Brain microvascular endothelial cell (primary cell): Measurements from ENCODE around the gene TAS2R38.

Experiments used
- DNase-seq: peaks from one replicate; pipeline ENCODE4 v3.0.0-alpha.2; 2020
- H3K27ac ChIP-seq: fragments of 250-450 bp; sonication (Bioruptor Pico); 2 replicates; pipeline ENCODE4 v1.5.1; 2020; ENCODE audit warnings: mild to moderate bottlenecking, moderate library complexity
- H3K27me3 ChIP-seq: fragments of 250-450 bp; sonication (Bioruptor Pico); replicated peaks from 2 replicates; pipeline ENCODE4 v1.5.1; 2020; ENCODE audit warnings: mild to moderate bottlenecking
- H3K36me3 ChIP-seq: fragments of 250-450 bp; sonication (Bioruptor Pico); replicated peaks from 2 replicates; pipeline ENCODE4 v1.5.1; 2020; ENCODE audit warnings: mild to moderate bottlenecking
- H3K4me3 ChIP-seq: 2 replicates; pipeline ENCODE4 v1.5.1; 2011; ENCODE audit warnings: low read depth, mild to moderate bottlenecking, control low read depth, low read length, moderate library complexity
- in situ Hi-C: cut with HindIII; loops from 2 replicates; pipeline ENCODE4 v1.10.0; 2017; ENCODE audit warnings: low sequenced_read_pairs, low pct_ligation_motif_present
- TF ChIP-seq, protein P1 (sequence below): IDR thresholded peaks from 2 replicates; pipeline ENCODE4 v1.5.1; 2011; ENCODE audit warnings: low read depth, mild to moderate bottlenecking, moderate library complexity, low read length, control low read depth, inconsistent platforms; ENCODE audit errors: missing control alignments

TAS2R38 gene

DNA sequence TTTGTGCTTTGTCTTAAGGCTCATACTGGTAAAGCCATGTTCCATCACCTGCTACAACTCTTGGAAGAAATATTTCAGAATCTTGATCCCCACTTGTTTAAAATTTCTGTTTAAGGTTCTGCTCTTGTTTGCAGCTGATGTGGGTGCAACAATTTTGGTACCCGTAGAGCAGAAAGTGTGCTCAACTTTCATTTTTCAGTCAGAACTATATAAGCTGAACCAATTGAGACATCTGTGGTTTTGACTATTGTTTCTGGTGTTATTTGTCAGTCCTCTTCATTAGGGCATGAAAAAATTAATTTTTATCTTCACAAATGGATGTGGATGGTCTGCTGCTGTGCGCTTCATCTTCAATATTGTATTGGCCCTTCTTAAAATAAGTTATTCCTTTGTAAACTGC lies 33.0 kb upstream of the TAS2R38 start:
- Histone ChIP-seq H3K4me3 (no peak overlapping the region), H3K36me3 (no peaks in the 10 kb centered on the region), H3K27me3 (no peaks in the 10 kb centered on the region), H3K27ac (no peak overlapping the region)
- TF ChIP-seq, protein P1, sequence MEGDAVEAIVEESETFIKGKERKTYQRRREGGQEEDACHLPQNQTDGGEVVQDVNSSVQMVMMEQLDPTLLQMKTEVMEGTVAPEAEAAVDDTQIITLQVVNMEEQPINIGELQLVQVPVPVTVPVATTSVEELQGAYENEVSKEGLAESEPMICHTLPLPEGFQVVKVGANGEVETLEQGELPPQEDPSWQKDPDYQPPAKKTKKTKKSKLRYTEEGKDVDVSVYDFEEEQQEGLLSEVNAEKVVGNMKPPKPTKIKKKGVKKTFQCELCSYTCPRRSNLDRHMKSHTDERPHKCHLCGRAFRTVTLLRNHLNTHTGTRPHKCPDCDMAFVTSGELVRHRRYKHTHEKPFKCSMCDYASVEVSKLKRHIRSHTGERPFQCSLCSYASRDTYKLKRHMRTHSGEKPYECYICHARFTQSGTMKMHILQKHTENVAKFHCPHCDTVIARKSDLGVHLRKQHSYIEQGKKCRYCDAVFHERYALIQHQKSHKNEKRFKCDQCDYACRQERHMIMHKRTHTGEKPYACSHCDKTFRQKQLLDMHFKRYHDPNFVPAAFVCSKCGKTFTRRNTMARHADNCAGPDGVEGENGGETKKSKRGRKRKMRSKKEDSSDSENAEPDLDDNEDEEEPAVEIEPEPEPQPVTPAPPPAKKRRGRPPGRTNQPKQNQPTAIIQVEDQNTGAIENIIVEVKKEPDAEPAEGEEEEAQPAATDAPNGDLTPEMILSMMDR, result no peak
- DNase-seq, result no peak
- in situ Hi-C loops, result no loop called here

DNA sequence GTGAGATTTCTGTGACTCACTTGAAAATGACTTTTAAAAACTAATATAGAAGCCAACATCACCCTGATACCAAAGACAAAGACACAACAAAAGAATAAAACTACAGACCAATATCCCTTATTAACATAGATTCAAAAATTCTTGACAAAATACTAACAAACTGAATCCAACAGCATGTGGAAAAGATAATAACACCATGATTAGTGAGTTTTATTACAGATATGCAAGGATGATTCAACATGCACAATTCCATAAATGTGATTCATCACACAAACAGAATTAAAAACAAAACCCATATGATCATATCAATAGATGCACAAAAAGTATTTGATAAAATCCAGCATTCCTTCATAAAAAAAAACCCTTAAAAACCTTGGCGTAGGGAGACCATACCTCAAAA lies 28.6 kb upstream of the TAS2R38 start:
- in situ Hi-C loops, result no loop called here
- no peaks in the 10 kb centered on the region for H3K27me3 ChIP-seq
- H3K4me3 ChIP-seq, result no peak overlapping the region
- no peak overlapping the region for H3K27ac ChIP-seq
- DNase-seq, result no peak
- no peaks in the 10 kb centered on the region for H3K36me3 ChIP-seq
- TF ChIP-seq, protein P1, result no peak

- Histone ChIP-seq H3K36me3 (no peaks in the 10 kb centered on the region), H3K27ac (peak overlapping the region; percentile 51), H3K4me3 (no peak overlapping the region), H3K27me3 (no peaks in the 10 kb centered on the region)
- in situ Hi-C loops, result no loop called here
- peak; percentile 23 for DNase-seq
- TF ChIP-seq, protein P1, result no peak
Measured at GRCh38 chr7:142001163-142001874, 27.7 kb upstream of the TAS2R38 start.

- H3K27ac ChIP-seq, result no peak overlapping the region
- no peak for DNase-seq
- no peaks in the 10 kb centered on the region for H3K27me3 ChIP-seq
- no peak overlapping the region for H3K4me3 ChIP-seq
- in situ Hi-C loops, result no loop called here
- TF ChIP-seq, protein P1, result no peak
- H3K36me3 ChIP-seq, result no peaks in the 10 kb centered on the region
Measured at GRCh38 chr7:142000244-142000643, 26.7 kb upstream of the TAS2R38 start.

DNA sequence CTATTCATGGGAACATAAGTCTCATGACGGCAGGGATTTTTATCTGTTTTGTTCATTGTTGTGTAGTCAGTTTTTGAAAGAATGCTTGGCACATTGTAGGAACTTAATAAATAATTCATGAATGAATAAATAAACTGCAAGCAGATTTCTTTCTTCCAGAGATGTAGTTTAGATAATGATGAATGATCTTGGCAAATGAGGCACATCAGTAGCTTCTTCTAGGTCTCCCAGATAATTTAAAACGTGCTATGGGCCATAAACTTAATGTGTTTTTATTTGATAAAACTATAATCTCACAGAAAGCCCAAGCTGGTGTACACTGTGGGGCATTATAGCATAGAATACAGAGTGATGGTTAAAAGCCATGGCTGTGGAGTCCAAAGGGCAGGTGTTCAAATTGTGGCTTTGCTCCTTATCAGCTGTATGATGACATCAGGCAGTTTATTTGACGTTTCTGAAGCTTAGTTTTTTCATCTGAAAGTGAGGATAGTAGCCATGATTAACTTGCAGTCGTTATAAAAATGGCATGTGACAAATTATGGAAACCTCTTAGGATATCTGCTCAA lies 25.6 kb upstream of the TAS2R38 start:
- TF ChIP-seq, protein P1, result no peak
- DNase-seq, result no peak
- Histone ChIP-seq H3K36me3 (no peaks in the 10 kb centered on the region), H3K27me3 (no peaks in the 10 kb centered on the region), H3K27ac (no peak overlapping the region), H3K4me3 (no peak overlapping the region)
- in situ Hi-C loops, result no loop called here

- Histone ChIP-seq H3K27ac (no peak overlapping the region), H3K4me3 (no peak overlapping the region), H3K36me3 (no peaks in the 10 kb centered on the region), H3K27me3 (no peaks in the 10 kb centered on the region)
- TF ChIP-seq, protein P1, result no peak
- in situ Hi-C loops, result no loop called here
- DNase-seq, result no peak
Measured at GRCh38 chr7:141993354-141993753, 19.8 kb upstream of the TAS2R38 start.
